GM19438 (cell line): ENCODE results near the gene CELSR1.

Experiments
- ATAC-seq: cut with Tn5 transposase; IDR thresholded peaks from one replicate; pipeline ENCODE4 v1.9.1; 2021; ENCODE audit warnings: low read depth; ENCODE audit not compliant: unreplicated experiment

CELSR1 gene

DNA sequence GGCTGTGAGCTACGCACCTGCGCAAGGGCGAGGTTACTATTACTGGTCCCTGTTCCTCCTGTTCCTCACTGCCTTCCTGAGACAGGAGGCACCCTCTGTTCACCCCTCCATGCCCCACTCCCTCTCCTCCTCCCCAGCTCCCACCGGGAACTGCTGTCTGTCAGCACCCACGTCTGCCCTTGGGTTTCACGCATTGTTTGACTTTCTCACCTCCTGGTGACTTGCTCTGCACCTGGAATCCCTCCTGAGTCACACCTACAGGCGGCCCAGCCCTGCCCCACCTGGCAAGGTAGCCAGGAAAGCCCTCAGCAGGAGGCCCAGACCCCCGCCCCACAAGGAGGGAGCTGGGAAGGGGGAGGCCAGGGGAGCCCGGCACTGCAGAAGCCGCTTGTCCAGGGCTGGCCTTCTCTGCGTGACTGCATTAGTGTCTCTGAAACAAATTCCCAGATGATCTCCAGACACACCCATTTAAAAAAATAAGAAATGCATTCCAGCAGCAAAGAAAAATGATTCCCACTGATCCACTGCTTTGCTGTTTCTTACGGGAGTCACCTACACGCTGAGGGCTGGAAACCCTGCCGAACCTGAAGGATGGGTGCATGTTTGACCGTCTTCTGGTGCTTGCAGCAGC lies 86.4 kb downstream of the CELSR1 start:
- no peak for ATAC-seq

DNA sequence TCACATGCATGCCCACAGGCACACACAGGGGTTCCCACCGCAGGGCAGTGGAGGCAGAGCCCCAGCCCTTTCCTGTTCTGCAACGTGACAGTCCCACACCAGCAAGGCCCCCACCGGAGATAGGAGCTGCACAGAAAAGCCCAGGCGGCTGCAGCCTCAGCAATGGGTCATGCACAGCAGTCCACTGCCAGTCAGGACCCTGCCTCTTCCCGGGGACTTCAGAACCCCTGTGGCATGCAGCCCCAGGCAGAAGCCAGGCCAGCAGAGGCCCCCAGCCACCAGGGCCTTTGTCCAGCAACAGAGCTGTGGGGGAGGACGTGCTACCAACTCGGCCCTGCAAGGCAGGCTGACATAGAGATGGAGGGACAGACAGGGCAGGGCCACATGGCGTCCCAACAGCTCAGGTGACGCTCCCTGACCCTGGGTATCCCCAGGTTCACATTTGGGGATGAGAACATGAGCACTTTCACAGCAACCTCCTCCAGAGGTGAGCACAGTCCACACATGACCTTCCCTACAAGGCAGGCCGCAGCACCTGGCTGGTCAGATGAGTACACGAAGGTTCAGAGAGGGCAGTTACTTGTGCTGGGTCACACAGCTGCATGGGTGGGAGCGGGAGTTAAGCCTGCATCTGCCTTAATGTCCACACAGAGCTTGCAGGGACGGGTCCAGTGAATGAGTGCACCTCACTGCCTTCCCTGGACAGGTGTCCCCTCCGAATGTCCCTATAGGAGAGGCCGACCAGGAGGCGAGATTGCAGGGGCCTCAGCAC lies 87.3 kb downstream of the CELSR1 start:
- ATAC-seq, result no peak

DNA sequence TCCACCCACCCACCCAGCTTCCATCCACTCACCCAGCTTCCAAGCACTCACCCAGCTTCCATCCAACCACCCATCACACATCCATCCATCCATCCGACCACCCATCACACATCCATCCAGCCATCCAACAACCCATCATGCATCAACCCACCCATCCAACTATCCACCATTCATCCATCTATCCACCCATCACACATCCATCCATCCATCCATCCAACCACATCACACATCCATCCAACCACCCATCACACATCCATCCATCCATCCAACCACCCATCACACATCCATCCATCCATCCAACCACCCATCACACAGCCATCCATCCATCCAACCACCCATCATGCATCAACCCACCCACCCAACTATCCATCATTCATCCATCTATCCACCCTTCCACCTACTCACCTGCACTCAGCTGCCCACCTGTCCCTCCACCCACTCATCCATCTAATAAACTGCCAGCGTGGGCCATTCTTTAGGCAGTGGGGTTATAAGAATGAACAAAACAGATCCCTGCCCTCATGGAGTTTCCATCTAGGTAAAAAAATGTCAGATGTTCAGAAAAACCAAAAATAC lies 88.2 kb downstream of the CELSR1 start:
- no peak for ATAC-seq

DNA sequence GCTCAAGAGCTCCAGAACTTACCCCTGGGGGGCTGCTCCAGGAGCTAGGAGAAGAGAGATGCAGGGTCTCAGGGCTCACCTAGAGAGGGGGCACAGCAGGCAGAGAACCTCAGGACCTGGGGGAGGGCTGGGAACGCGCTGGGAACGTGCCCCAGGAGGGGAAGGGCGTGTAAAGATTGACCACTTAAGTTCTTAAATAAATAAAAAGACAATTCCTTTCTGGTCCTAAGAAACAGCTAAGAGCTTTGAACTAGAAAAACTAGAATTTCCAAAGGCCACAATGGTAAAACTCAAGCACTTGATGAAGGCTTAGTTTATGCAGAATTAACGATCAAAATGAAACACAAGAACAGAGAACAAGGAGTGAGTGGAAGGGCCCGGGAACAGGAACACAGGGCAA lies 89.1 kb downstream of the CELSR1 start:
- no peak for ATAC-seq

DNA sequence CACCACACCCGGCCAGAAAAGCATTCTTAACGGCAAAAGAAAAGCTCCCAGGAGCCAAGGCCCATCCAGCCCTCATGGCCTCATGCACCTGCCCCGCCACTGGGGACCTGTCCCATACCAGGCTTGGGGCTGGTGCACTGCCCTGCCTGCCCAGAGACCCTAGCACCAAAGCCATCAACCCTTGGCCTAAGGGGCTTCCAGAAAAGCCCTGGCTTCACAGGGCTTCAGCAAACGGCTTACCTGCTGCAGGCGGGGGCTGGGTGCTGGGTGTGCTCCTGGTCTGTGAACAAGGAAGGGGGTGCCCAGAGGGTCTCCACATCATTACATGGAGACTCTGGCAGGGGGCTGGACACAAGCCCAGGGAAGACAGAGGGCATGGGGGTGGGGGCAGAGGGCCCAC lies 89.5 kb downstream of the CELSR1 start:
- ATAC-seq, result no peak

DNA sequence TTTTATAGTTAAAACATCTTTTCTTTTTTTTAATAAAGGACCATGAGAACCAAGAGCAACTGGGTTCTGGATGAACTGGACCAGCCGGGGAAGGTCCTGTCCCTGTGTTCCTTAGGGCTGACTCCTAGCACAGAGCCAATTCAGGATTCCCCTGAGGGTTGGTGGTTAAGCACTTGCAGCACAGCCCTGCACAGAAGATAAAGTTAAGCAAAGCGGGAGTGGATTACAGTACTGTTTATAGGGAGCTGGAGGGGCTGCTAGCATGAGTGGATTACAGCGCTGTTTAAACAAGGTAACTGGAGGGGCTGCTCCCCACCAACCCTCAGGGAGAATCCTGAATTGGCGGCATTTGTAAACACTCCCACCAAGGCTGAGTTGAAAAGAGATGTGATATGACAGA lies 90.6 kb downstream of the CELSR1 start:
- no peak for ATAC-seq

DNA sequence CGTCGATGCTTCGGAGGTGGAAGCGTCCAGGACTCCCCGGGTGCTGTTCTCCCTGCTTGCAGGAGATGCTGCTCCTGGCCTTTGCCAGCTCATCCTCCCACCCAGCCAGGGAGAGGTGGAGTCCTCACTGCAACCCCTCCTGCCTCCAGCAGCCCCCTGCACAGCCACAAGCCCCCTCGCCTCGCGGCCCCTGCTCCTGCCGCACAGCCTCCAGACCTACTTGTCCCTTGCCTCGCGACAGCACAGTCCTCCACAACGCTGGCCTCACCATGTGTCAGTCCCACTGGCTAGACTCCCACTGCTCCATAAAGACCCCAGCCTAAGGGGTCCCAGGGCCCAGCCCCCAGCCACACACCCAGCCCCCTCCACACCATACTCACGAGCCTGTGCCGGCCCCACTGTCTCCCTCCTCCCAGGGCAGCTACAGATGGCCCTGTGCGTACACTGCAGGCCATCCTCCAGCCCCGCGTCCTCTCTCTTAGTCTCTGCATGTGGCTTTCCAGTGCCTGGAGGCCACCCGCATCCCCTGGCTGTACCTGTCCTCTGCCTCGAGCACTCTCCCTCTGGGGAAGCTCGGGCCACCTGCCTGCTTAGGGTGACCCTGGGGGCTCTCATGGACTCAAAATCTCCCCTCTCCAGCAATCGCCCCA lies 91.5 kb downstream of the CELSR1 start:
- no peak for ATAC-seq

DNA sequence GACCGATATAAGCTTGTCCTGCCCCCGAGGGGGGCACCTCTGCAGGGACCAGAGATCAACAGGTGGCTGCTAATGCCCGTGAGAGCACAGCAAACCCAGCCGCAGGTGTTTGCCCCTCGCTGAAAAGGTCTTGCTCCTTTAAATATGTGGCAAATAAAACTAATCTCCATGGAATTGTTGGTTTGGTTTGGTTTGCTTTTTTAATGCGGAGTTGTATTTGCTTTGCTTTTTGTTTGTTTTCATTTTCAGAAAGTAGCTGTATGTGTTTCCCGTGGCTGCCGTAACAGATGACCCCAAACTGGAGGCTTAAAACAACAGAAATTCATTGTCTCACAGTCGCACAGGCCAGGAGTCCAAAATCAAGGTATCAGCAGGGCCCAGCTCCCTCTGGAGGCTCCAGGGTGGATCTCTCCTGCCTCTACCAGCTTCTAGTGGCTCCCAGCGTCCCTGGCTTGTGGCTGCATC lies 93.0 kb downstream of the CELSR1 start:
- ATAC-seq, result no peak

DNA sequence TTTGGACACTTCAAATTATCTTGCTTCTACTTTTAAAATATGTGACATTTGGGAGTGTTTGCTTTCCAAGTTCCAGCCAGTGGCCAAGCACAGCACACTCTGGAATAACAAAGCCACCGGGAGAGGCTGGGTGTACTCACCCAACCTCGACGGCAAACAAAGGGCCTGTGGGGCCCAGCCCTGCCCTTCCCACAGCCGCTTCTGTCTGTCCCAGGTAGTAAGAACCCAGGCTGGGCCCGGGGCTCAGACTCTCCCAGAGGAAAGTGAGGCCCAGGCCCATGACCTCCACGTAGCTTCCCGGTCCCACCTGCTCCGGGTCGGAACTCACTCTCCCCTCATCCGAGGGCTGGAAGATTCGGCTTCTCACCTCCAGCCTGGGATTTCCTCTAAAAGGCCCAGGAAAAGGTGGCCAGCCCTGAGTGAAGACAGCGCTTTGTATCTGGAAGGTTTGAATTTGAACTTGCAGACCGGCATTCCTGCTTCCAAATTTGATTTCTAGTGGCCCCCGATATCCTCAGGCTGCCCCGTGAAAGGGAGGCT lies 93.5 kb downstream of the CELSR1 start:
- ATAC-seq, result no peak

DNA sequence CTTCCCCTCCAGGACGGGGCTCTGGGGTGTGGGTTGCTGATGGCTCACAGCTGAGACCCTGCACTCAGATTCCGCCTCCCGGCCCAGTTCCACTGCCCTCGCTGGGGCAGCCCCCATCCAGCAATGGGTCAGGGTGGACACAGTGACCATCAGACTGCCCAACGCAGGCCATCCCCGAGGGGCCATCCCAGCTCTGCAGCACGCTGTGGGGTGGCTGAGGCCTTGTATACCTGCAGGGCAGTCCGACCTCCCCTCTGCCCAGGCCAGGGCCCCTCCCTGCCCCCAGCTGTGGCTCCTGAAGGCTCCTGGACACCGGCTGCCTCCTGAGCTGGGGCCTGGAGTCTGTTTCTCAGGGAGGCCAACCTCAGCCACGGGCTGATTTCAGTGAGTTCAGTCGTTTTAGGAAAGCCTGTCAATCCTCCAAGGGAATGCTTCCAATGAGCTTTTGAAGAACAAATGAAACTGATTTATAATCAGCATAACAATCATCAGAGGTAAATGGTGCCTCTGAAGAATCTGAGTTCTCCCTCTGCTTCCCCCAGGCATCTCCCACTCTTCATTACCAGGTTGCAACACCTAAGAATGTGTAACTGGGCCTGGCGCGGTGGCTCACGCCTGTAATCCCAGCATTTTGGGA lies 95.1 kb downstream of the CELSR1 start:
- ATAC-seq, result no peak

DNA sequence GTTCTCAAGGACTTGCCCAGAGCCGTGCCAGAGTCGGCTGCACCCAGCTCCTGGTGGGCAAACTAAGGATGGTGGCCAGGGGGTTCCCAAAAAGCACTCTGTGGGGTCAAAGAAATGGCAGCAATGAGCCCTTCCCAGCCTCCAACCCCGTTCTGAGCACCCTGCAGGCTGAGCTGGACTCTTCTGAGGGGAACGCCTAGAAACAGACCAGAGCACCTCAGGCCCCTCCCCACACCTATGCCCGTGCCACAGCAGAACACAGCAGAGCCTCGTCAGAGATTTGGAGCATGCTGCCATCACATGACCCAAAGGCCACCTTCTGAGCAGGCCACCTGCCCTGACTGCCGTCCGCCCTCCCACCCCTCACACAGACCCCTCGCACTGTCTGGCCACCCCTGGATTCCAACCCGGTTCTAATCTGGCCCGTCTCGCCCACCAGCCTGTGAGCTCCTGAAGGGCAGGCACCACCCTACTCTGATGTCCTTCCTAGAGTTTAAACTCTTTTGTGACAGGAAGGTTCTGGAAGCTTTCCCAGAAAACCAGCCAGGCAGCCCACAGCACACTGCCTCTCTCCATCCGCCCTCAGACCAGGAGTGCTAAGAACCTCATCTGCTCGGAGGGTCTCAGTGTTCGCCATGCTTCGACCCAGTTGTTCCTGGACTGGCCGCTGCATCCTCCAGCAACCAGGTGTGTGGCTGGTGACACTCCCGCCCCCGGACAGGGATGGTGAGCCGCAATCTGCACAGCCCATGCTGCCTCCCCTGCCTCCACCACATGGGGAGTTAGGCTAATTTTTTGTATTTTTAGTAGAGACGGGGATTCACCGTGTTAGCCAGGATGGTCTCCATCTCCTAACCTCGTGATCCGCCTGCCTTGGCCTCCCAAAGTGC lies 97.6 kb downstream of the CELSR1 start:
- no peak for ATAC-seq

DNA sequence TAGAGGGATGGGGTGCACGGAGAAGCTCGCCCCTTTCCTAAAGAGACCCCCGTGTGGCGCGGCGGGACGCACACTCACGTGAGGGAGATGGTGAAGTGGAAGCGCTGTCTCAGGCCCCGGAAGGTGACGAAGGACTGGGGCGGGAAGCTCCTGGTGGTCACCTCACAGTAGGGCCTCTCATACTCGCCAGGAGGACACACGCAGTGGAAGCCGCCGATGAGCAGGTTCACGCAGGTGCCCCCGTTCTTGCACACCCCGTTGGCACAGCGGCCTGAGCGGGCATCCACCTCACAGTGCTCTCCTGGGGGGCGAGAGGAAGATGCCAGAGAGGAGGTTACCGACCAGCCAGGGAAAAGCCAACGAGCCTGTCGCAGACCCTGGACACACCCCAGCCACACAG lies 98.3 kb downstream of the CELSR1 start:
- no peak for ATAC-seq

DNA sequence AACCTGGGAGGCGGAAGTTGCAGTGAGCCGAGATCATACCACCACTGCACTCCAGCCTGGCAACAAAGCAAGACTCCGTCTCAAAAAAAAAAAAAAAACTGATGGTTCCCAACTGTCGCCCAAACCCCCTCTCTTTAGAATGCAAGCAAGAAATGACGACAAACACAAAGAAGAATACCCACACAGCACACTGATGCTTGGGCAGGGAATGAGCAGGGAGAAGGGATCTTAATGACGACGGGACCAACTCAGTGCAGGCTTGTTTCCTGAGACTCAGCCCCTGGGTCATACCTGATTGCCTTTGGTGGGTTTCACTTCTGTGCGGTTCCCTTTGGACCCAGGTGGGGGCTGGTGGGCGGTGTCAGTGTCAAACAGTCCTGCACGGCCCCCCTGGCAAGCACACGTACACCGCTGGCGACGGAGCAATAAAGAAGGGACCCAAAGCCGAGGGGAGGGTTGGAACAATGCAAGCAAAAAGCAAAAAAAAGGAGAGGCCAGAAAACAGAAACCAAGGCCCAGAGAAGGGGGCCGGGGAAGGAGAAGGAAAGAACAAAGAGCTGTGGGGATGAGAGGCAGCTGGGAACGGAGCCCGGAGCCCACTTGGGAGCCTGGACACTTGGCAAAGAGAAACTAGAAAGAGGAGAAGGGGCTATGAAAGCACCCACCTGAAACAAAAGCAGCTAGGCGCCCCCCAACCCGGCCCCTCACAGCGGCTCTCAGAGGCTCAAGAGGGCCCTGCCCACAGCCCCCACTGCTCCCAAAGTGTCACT lies 99.6 kb downstream of the CELSR1 start:
- no peak for ATAC-seq

DNA sequence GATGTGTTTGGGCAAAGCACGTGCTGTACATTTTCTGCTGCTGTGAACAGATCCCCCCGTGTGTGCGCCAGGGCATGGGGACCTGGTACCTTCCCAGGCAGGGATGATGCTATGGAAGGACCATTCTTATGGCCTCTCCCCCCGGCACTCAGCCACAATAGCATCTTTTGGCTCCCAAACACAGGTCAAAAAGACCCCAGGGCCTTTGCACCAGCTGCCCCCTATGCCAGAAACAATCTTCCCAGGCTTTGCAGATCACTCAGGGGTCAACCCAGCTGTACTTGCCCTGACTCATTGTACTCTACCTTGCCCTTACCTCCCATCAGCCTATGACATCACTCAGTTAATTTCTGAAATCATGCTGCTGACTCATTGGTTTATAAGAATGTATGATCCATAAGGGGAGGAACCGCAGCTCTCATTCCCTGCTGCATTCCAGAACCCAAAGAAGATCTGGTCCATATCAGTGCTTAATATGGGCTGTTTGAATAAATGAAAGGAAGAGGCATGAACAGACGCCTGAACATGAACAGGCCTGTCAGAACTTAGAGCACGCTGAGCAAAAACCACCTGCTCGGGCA lies 100.7 kb downstream of the CELSR1 start:
- no peak for ATAC-seq

DNA sequence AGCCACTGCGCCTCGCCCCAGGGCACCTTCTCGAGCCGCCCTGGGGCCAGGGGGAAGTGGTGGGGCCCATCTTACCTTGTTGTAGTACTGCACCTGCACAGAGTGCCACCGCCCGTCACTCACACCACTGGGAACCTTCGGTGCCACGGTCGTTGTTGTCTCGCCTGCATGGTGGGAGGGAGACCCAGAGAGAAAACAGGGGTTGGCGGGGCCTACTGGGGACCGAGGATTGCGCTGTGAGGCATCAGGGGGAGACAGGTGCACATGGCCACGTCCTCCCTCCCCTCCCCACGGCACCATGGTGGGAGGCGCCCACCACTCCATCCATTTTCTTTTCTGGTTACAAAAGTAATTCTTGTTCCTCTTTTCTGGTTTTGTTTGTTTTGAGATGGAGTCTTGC lies 104.1 kb downstream of the CELSR1 start:
- ATAC-seq, result no peak

DNA sequence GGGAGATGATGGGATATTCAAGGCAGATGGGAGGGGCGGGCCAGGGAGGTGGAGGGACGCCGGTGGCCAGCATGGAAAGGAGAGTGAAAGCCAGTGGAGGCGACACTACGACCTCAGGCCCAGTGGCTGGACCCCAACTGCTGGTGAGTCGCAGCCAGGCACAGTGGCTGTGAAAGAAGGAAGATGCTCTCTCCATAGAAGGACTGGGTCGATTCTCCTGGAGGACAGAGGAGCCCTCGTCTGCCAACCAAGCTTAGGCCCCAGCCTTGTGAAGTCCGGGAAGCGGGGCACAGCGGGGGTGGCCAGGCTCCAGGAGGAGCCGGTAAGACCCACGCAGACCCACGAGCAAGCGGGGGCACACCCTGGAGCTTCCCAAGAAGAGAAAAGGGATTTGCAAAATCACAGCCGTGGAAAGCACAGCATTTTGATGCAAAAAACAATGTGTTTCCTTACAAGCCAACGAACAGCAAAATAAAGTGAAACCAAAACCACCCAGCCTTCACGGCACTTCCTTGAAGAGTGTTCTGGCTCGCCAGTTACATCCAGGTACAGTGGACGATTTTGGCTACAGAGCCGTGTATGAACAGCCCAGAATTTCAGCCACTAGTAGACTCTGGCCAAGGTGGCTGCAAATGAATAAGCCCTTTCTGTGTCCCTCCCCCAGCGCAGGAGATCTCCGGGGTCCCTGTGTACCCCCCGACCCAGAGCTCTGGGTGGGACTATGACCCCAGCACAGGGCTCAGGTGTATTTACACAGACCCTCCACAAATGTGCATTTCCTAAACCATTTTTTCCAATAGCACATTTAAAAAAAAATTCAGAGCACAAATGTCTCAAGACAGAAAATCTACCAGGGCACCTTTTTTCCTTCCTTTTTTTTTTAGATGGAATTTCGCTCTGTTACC lies 105.0 kb downstream of the CELSR1 start:
- no peak for ATAC-seq

DNA sequence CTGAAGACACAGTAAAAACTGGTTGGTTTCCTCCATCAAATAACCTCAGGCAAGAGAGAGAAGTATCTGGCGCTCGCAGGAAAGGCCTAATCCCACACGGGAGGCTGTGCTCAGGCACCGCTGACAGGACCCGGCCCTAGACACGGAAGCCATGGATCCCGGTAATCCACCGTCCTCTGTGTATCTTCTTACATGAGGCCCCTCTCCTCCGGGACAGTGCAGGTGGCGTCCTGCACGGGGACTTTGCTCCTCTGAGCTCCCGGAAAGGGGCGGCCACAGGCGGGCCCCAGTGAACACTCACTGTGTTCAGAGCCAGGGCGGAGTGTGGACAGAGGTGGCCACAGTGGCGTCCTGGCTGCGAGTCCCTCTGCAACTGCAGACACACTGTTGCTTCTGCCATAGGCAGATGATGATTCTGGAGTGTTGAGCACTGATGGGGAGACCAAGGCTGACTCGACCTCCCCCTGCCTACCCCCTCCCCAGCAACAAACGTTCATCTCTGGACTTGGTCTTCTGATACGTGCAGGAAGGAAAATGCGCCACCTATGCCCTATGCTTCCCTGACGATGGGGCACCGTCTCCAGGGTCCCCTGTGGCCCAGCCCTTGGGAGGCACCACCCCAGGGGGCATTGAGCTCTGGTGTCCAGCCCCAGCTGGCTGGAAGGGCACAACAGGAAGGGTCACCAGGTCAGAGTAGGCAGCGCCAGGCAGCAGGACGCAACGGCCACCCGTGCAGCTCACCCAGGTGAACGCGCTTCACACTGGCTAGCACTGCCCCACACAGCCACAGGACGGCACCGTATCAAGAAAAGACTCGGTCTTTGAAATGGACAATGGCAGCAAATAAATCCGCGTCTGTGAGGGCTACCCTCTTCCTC lies 106.2 kb downstream of the CELSR1 start:
- no peak for ATAC-seq
